Mesenchymal stem cell (in vitro differentiated cells and primary cell): ENCODE data around the gene LILRB5.
"Not testable (repeated sequence)": the region's sequence is repeated elsewhere in the genome, so short reads cannot be mapped to it uniquely, and the experiment has no call there.

Experiments
- DNase-seq: peaks from one replicate; pipeline ENCODE4 v3.0.0-alpha.2; 2013
- H2AFZ ChIP-seq: one replicate; pipeline ENCODE4 v1.6.1; 2013; ENCODE audit warnings: low read depth, mild to moderate bottlenecking, control low read depth, inconsistent platforms, low read length, moderate library complexity
- H2AK5ac ChIP-seq: 2 replicates; pipeline ENCODE4 v1.6.1; 2013; ENCODE audit warnings: low read length, moderate library complexity, mild to moderate bottlenecking, inconsistent platforms; ENCODE audit not compliant: severe bottlenecking
- H2BK120ac ChIP-seq: one replicate; pipeline ENCODE4 v1.6.1; 2013; ENCODE audit warnings: low read depth, mild to moderate bottlenecking, inconsistent platforms, low read length, moderate library complexity
- H2BK12ac ChIP-seq, 2 experiments: one replicate each; pipeline ENCODE4 v1.6.1; 2013; ENCODE audit warnings: inconsistent platforms in 2 of 2, low read length in 2 of 2, mild to moderate bottlenecking in 2 of 2, moderate library complexity in 2 of 2, control low read depth in 1 of 2
- H2BK15ac ChIP-seq: one replicate; pipeline ENCODE4 v1.6.1; 2013; ENCODE audit warnings: mild to moderate bottlenecking, low read depth, inconsistent platforms; ENCODE audit not compliant: poor library complexity, severe bottlenecking
- H2BK5ac ChIP-seq: 2 replicates; pipeline ENCODE4 v1.6.1; 2013; ENCODE audit warnings: low read depth, mild to moderate bottlenecking, low read length, control low read depth, inconsistent platforms; ENCODE audit not compliant: poor library complexity, severe bottlenecking
- H3K14ac ChIP-seq, 2 experiments: one replicate each; pipeline ENCODE4 v1.6.1; 2013; ENCODE audit warnings: inconsistent platforms in 2 of 2, low read length in 2 of 2, control low read depth in 1 of 2, mild to moderate bottlenecking in 1 of 2, moderate library complexity in 1 of 2
- H3K18ac ChIP-seq, 2 experiments: one replicate each; pipeline ENCODE4 v1.6.1; 2013; ENCODE audit warnings: inconsistent platforms in 2 of 2, low read length in 2 of 2, control low read depth in 1 of 2, low read depth in 1 of 2, mild to moderate bottlenecking in 1 of 2
- H3K23ac ChIP-seq, 2 experiments: one replicate each; pipeline ENCODE4 v1.6.1; 2013; ENCODE audit warnings: inconsistent platforms in 2 of 2, low read length in 2 of 2, mild to moderate bottlenecking in 2 of 2, moderate library complexity in 2 of 2, control low read depth in 1 of 2
- H3K27ac ChIP-seq: 2 replicates; pipeline ENCODE4 v1.5.1; 2013; ENCODE audit warnings: mild to moderate bottlenecking, moderate library complexity, low read length, control low read depth, inconsistent platforms; ENCODE audit not compliant: poor library complexity, severe bottlenecking
- H3K27me3 ChIP-seq, 2 experiments: 2 replicates each; pipeline versions ENCODE4 v1.6.1 to v1.7.0; 2013; ENCODE audit warnings: low read length in 2 of 2, mild to moderate bottlenecking in 2 of 2, moderate library complexity in 2 of 2, control low read depth in 1 of 2, inconsistent platforms in 1 of 2; ENCODE audit not compliant: control insufficient read depth in 1 of 2, insufficient read depth in 1 of 2
- H3K36me3 ChIP-seq, 2 experiments: 2 replicates each; pipeline versions ENCODE4 v1.6.1 to v1.7.0; 2013; ENCODE audit warnings: low read length in 2 of 2, control low read depth in 1 of 2, inconsistent platforms in 1 of 2, low read depth in 1 of 2, mild to moderate bottlenecking in 1 of 2; ENCODE audit not compliant: insufficient read depth in 2 of 2, control insufficient read depth in 1 of 2
- H3K4ac ChIP-seq, 2 experiments: one replicate each; pipeline ENCODE4 v1.6.1; 2013; ENCODE audit warnings: inconsistent platforms in 2 of 2, low read length in 2 of 2, mild to moderate bottlenecking in 2 of 2, moderate library complexity in 2 of 2, control low read depth in 1 of 2, low read depth in 1 of 2
- H3K4me1 ChIP-seq: 2 replicates; pipeline ENCODE4 v1.6.1; 2013; ENCODE audit warnings: low read depth, low read length, control low read depth; ENCODE audit not compliant: control insufficient read depth, insufficient read depth
- H3K4me2 ChIP-seq: 2 replicates; pipeline ENCODE4 v1.6.1; 2013; ENCODE audit warnings: low read length, mild to moderate bottlenecking, inconsistent platforms; ENCODE audit not compliant: poor library complexity, severe bottlenecking
- H3K4me3 ChIP-seq, 2 experiments: 2 replicates each; pipeline versions ENCODE4 v1.5.1 to v1.7.0; 2013; ENCODE audit warnings: low read length in 2 of 2, mild to moderate bottlenecking in 2 of 2, control low read depth in 1 of 2, low read depth in 1 of 2; ENCODE audit not compliant: insufficient read depth in 1 of 2
- H3K79me1 ChIP-seq: replicated peaks from 2 replicates; pipeline ENCODE4 v1.6.1; 2013; ENCODE audit warnings: mild to moderate bottlenecking, control low read depth, low read length, inconsistent platforms; ENCODE audit not compliant: poor library complexity, severe bottlenecking
- H3K9ac ChIP-seq: 2 replicates; pipeline ENCODE4 v1.7.0; 2013; ENCODE audit warnings: mild to moderate bottlenecking, low read length, moderate library complexity
- H3K9me3 ChIP-seq: 2 replicates; pipeline ENCODE4 v1.7.0; 2013; ENCODE audit warnings: mild to moderate bottlenecking, low read length; ENCODE audit not compliant: control insufficient read depth
- H4K8ac ChIP-seq: one replicate; pipeline ENCODE4 v1.6.1; 2013; ENCODE audit warnings: inconsistent platforms, mild to moderate bottlenecking, low read length, moderate library complexity
- H4K91ac ChIP-seq: one replicate; pipeline ENCODE4 v1.6.1; 2013; ENCODE audit warnings: mild to moderate bottlenecking, low read length, inconsistent platforms
- WGBS: methylation state at CpG from one replicate; pipeline ENCODE4 v1.1.7; 2013; ENCODE audit warnings: mixed read lengths; 5-methylcytosine and 5-hydroxymethylcytosine counted together

LILRB5 gene

GRCh38 chr19:54289160-54289559, 32.1 kb upstream of the LILRB5 start:
- not testable (repeated sequence) for H3K27ac ChIP-seq, H2BK12ac ChIP-seq, H3K4me1 ChIP-seq, H2AK5ac ChIP-seq, H3K79me1 ChIP-seq, DNase-seq, H3K18ac ChIP-seq, H2BK15ac ChIP-seq, H3K4ac ChIP-seq, H2BK5ac ChIP-seq, H3K9ac ChIP-seq, H4K8ac ChIP-seq, H3K14ac ChIP-seq, H3K9me3 ChIP-seq, H4K91ac ChIP-seq, H3K23ac ChIP-seq, H3K4me2 ChIP-seq, H2BK120ac ChIP-seq, H2AFZ ChIP-seq, H3K36me3 ChIP-seq, H3K27me3 ChIP-seq, H3K4me3 ChIP-seq
- 0% methylated on average over 1 of the region's 8 CpGs for WGBS

GRCh38 chr19:54287456-54287855, 30.4 kb upstream of the LILRB5 start:
- Histone ChIP-seq H3K79me1 (no peaks in the 10 kb centered on the region), H3K9ac (no peak overlapping the region), H3K23ac (no peak overlapping the region), H3K14ac (no peak overlapping the region), H3K4me2 (no peak overlapping the region), H3K4ac (no peak overlapping the region), H2BK12ac (no peak overlapping the region), H2AFZ (no peak overlapping the region), H2BK15ac (no peak overlapping the region), H4K91ac (no peak overlapping the region), H3K36me3 (no peaks in the 10 kb centered on the region), H3K4me3 (no peak overlapping the region), H3K27ac (no peak overlapping the region), H2AK5ac (no peak overlapping the region), H3K27me3 (peaks cover 0 to 13% of the 10 kb centered on the region in 2 experiments), H4K8ac (no peak overlapping the region), H2BK5ac (no peak overlapping the region), H2BK120ac (no peak overlapping the region), H3K4me1 (no peaks in the 10 kb centered on the region), H3K18ac (no peak overlapping the region), H3K9me3 (no peaks in the 10 kb centered on the region)
- WGBS = 83% methylated on average over 2 of the region's 4 CpGs
- DNase-seq = no peak

- not testable (repeated sequence) for H3K14ac ChIP-seq, H4K8ac ChIP-seq, DNase-seq, H2BK5ac ChIP-seq, H2AFZ ChIP-seq, H3K4me2 ChIP-seq, H3K18ac ChIP-seq, H4K91ac ChIP-seq, H3K79me1 ChIP-seq, H3K9me3 ChIP-seq, H2BK12ac ChIP-seq, H3K23ac ChIP-seq, H2AK5ac ChIP-seq, H3K27ac ChIP-seq, H3K9ac ChIP-seq, H3K36me3 ChIP-seq, H3K4me1 ChIP-seq, H3K4me3 ChIP-seq, H3K4ac ChIP-seq, H2BK120ac ChIP-seq, H2BK15ac ChIP-seq
- 58% methylated on average over 5 of the region's 10 CpGs for WGBS
- H3K27me3 ChIP-seq = peaks cover 0 to 17% of the 10 kb centered on the region in 2 experiments
Observed at GRCh38 chr19:54286283-54286682, 29.2 kb upstream of the LILRB5 start.

- not testable (repeated sequence) for H3K4me1 ChIP-seq, H3K9me3 ChIP-seq, H4K91ac ChIP-seq, H2AK5ac ChIP-seq, H2BK5ac ChIP-seq, H3K4me2 ChIP-seq, H3K14ac ChIP-seq, H2AFZ ChIP-seq, H3K79me1 ChIP-seq, H2BK15ac ChIP-seq, H2BK120ac ChIP-seq, DNase-seq, H3K27ac ChIP-seq, H3K9ac ChIP-seq, H3K4ac ChIP-seq, H2BK12ac ChIP-seq, H3K18ac ChIP-seq, H3K36me3 ChIP-seq, H4K8ac ChIP-seq, H3K4me3 ChIP-seq, H3K23ac ChIP-seq
- 73% methylated on average over 11 of the region's 12 CpGs for WGBS
- peaks cover 0 to 22% of the 10 kb centered on the region in 2 experiments for H3K27me3 ChIP-seq
Observed at GRCh38 chr19:54285427-54286056, 28.5 kb upstream of the LILRB5 start.
